HCT116 (cell line): Measurements from ENCODE around the gene ZNF628. TPM values are rescaled to one million over a fixed set of nuclear protein-coding genes. Genes with fewer than 3 reads are reported as not detected.

ENCODE experiments used
- ATAC-seq: fragments of 200-7000 bp; cut with Tn5 transposase; 2 replicates; pipeline ENCODE4 v1.9.1; 2020; ENCODE audit warnings: mild to moderate bottlenecking, moderate library complexity
- BruUV-seq: library from RNA; stranded (reverse); fragments of 400-500 nt; replicated peaks from 2 replicates; lab custom pipeline; 2021; lab: Mats Ljungman, UMichigan
- CTCF ChIA-PET: fragments of 300-600 bp; sonication (Branson Sonifier 250); formaldehyde crosslinking; loops from one replicate; lab custom pipeline; 2021; ENCODE audit warnings: antibody characterized with exemption; lab: Charles Lee
- POLR2A ChIA-PET: fragments of 300-600, 350-600 bp; sonication (Branson Sonifier 250); formaldehyde crosslinking; loops from one replicate; lab custom pipeline; 2021; ENCODE audit warnings: antibody characterized with exemption; lab: Charles Lee
- RAD21 ChIA-PET, 2 experiments: fragments of 300-600 bp; sonication (Branson Sonifier 250); formaldehyde crosslinking; loops; one replicate each; lab custom pipeline; 2023; ENCODE audit warnings: low total read pairs in 2 of 2; ENCODE audit not compliant: uncharacterized antibody in 2 of 2, unreplicated experiment in 2 of 2, low non-redundant PET in 1 of 2; lab: Charles Lee
- DNase-seq: peaks from one replicate; pipeline ENCODE4 v3.0.0-alpha.2; 2010; ENCODE audit warnings: low read depth, low spot score
- H2AFZ ChIP-seq: fragments of 200-600 bp; shearing (Covaris generic), sonication (generic); 2 replicates; pipeline ENCODE4 v1.6.1; 2017; ENCODE audit warnings: low read depth, mixed run types, mixed read lengths, antibody characterized with exemption, low read length; ENCODE audit not compliant: poor library complexity, severe bottlenecking
- H3K27ac ChIP-seq: 2 replicates; pipeline ENCODE4 v1.5.1; 2012; ENCODE audit warnings: low read depth, low read length
- H3K27me3 ChIP-seq: fragments of 200-600 bp; sonication (generic); 2 replicates; pipeline ENCODE4 v1.6.1; 2016; ENCODE audit warnings: mixed run types, low read length, mixed read lengths; ENCODE audit not compliant: insufficient read depth
- H3K36me3 ChIP-seq, 2 experiments: fragments of 200-500 bp in 1 of 2; fragments of 200-600 bp in 1 of 2; sonication (Bioruptor generic) in 1 of 2; sonication (generic) in 1 of 2; 2 replicates each; pipeline versions ENCODE4 v1.5.1 to v1.6.1; 2014 to 2016; ENCODE audit warnings: low read length in 2 of 2, inconsistent platforms in 1 of 2, mixed read lengths in 1 of 2, mixed run types in 1 of 2; ENCODE audit not compliant: insufficient read depth in 2 of 2, control insufficient read depth in 1 of 2
- H3K4me1 ChIP-seq, 2 experiments: fragments of 200-600 bp in 1 of 2; sonication (generic) in 1 of 2; 2 replicates each; pipeline versions ENCODE4 v1.5.1 to v1.6.1; 2012 to 2017; ENCODE audit warnings: low read length in 2 of 2, inconsistent platforms in 1 of 2, mild to moderate bottlenecking in 1 of 2, mixed read lengths in 1 of 2, mixed run types in 1 of 2, moderate library complexity in 1 of 2; ENCODE audit not compliant: insufficient read depth in 2 of 2, control insufficient read depth in 1 of 2
- H3K4me2 ChIP-seq: fragments of 200-600 bp; sonication (generic); 2 replicates; pipeline ENCODE4 v1.6.1; 2017; ENCODE audit warnings: mixed run types, low read length, mixed read lengths
- H3K4me3 ChIP-seq, 2 experiments: fragments of 200-600 bp in 1 of 2; sonication (generic) in 1 of 2; replicated peaks in 1 of 2; 2 replicates each; pipeline ENCODE4 v1.5.1; 2011 to 2016; ENCODE audit warnings: low read length in 2 of 2, control low read depth in 1 of 2, low read depth in 1 of 2, mild to moderate bottlenecking in 1 of 2, mixed read lengths in 1 of 2, mixed run types in 1 of 2
- H3K79me2 ChIP-seq: fragments of 200-600 bp; sonication (generic); 2 replicates; pipeline ENCODE4 v1.6.1; 2017; ENCODE audit warnings: mild to moderate bottlenecking, mixed run types, low read length, moderate library complexity, mixed read lengths; ENCODE audit not compliant: insufficient read depth
- H3K9ac ChIP-seq: fragments of 200-600 bp; sonication (generic); 2 replicates; pipeline ENCODE4 v1.6.1; 2016; ENCODE audit warnings: low read length, mixed read lengths
- H3K9me2 ChIP-seq: fragments of 200-600 bp; sonication (generic), shearing (Covaris generic); 2 replicates; pipeline ENCODE4 v1.6.1; 2017; ENCODE audit warnings: mixed run types, mild to moderate bottlenecking, moderate library complexity; ENCODE audit not compliant: insufficient read depth
- H3K9me3 ChIP-seq, 2 experiments: fragments of 200-500 bp in 1 of 2; fragments of 200-600 bp in 1 of 2; sonication (Bioruptor generic) in 1 of 2; sonication (generic) in 1 of 2; 2 replicates each; pipeline ENCODE4 v1.6.1; 2014 to 2017; ENCODE audit warnings: low read length in 2 of 2, mixed read lengths in 2 of 2, inconsistent platforms in 1 of 2, low read depth in 1 of 2, mild to moderate bottlenecking in 1 of 2, mixed run types in 1 of 2, moderate library complexity in 1 of 2; ENCODE audit not compliant: control insufficient read depth in 1 of 2, insufficient read depth in 1 of 2
- H4K20me1 ChIP-seq: fragments of 200-600 bp; sonication (generic), shearing (Covaris generic); 2 replicates; pipeline ENCODE4 v1.6.1; 2017; ENCODE audit warnings: mixed run types, mild to moderate bottlenecking, moderate library complexity; ENCODE audit not compliant: insufficient read depth
- EGR1 ChIP-seq: IDR thresholded peaks from 2 replicates; pipeline ENCODE4 v1.6.1; 2012; ENCODE audit warnings: low read depth
- ELF1 ChIP-seq: IDR thresholded peaks from 2 replicates; pipeline ENCODE4 v1.6.1; 2012; ENCODE audit warnings: low read depth, borderline replicate concordance
- EZH2 ChIP-seq: fragments of 200-600 bp; sonication (generic); IDR thresholded peaks from 2 replicates; pipeline ENCODE4 v1.6.1; 2017; ENCODE audit warnings: antibody characterized with exemption, mixed run types
- EZH2phosphoT487 ChIP-seq: fragments of 200-600 bp; IDR thresholded peaks from 2 replicates; pipeline ENCODE4 v1.6.1; 2018; ENCODE audit warnings: antibody characterized with exemption, borderline replicate concordance
- JUND ChIP-seq: IDR thresholded peaks from 2 replicates; pipeline ENCODE4 v1.6.1; 2012
- POLR2A ChIP-seq: IDR thresholded peaks from 2 replicates; pipeline ENCODE4 v1.7.0; 2011; ENCODE audit warnings: borderline replicate concordance; ENCODE audit not compliant: insufficient read depth, insufficient read length; ENCODE audit errors: extremely low read depth
- POLR2AphosphoS5 ChIP-seq: IDR thresholded peaks from 2 replicates; pipeline ENCODE4 v1.6.1; 2011; ENCODE audit warnings: mild to moderate bottlenecking, low read depth, low read length, moderate library complexity
- RAD21 ChIP-seq: IDR thresholded peaks from 2 replicates; pipeline ENCODE4 v1.6.1; 2012; ENCODE audit warnings: low read depth, mild to moderate bottlenecking
- SIN3A ChIP-seq: IDR thresholded peaks from 2 replicates; pipeline ENCODE4 v1.6.1; 2012; ENCODE audit warnings: low read depth
- SP1 ChIP-seq: IDR thresholded peaks from 2 replicates; pipeline ENCODE4 v1.6.1; 2012; ENCODE audit warnings: low read depth
- SRF ChIP-seq: IDR thresholded peaks from 2 replicates; pipeline ENCODE4 v1.6.1; 2012; ENCODE audit warnings: low read depth
- ZNF274 ChIP-seq: fragments of 200-500 bp; sonication (Bioruptor generic); IDR thresholded peaks from 2 replicates; pipeline ENCODE4 v1.6.1; 2014; ENCODE audit warnings: mild to moderate bottlenecking, low read depth, low read length, inconsistent platforms
- intact Hi-C: fragments of 100-400 bp; cut with micrococcal nuclease; formaldehyde crosslinking; loops from 2 replicates; pipeline ENCODE4 v1.10.0; 2022
- total RNA-seq: library from RNA; stranded (reverse); gene quantifications from one replicate; pipeline ENCODE4 v1.2.1, GENCODE V29; 2021; ENCODE audit not compliant: unreplicated experiment
- TF ChIP-seq, protein P1 (sequence below): IDR thresholded peaks from 2 replicates; pipeline ENCODE4 v1.6.1; 2012
- TF ChIP-seq, protein P2 (sequence below): IDR thresholded peaks from 2 replicates; pipeline ENCODE4 v1.6.1; 2012; ENCODE audit warnings: low read depth
- TF ChIP-seq, protein P3 (sequence below): IDR thresholded peaks from 2 replicates; pipeline ENCODE4 v1.6.1; 2012

ZNF628 gene
- total RNA-seq, 1 experiment from 2014 or later = 14.9 TPM

DNA sequence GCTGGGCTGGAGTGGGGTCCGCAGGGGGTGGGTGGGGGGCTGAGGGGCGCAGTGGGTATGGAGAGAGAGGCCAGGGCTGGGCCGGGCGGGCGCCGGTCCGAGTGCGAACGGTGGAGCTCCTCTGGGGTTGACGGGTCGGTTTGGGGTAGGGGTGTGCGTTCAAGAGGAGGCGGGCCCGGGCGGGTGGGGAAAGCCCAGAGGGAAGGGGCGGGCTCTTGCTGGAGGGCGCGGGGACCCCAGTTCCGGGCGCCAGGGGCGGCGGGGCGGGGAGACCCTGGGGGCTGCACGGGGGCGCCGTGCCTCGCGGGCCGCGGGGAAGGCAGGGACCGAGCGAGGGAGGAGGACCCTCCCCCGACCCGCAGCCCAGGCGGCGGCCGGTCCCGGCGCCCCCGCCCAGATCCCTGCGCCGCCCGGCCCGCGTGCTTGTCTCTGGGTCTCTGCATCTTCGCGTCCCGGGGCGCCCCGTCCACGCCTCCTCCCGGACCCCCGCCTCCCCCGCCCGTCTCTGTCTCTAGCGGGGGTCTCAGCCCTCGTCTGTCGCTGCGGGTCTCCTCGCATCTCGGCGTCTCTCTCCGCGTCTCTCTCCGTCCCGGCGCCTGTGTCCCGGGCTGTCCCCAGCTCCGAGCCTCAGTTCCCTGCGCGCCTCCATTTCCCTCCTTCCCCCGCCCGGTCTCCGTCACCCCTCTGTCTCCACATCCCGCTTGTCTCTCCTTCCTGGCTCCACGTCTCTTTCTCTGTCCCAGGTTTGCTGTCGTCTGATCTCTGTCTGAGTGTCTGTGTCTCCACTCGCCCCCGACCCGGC lies 25.1 kb upstream of the ZNF628 start:
- no peak overlapping the region for H3K9ac ChIP-seq
- ATAC-seq (no peak), DNase-seq (no peak)
- POLR2A ChIA-PET = no interaction called here
- CTCF ChIA-PET = no interaction called here
- H3K36me3 ChIP-seq = no peaks in the 10 kb centered on the region; a peak in 1 of 4 replicates
- H3K4me2 ChIP-seq = no peak overlapping the region
- no peak overlapping the region for H2AFZ ChIP-seq
- no TSS peak for BruUV-seq
- no peaks in the 10 kb centered on the region for H4K20me1 ChIP-seq
- no peak overlapping the region for H3K4me3 ChIP-seq
- H3K9me3 ChIP-seq = no peaks in the 10 kb centered on the region
- H3K9me2 ChIP-seq = no peaks in the 10 kb centered on the region
- RAD21 ChIA-PET = no interaction called here
- H3K79me2 ChIP-seq = no peaks in the 10 kb centered on the region
- H3K4me1 ChIP-seq = peaks cover 0 to 5% of the 10 kb centered on the region in 2 experiments; a peak in 2 of 4 replicates
- intact Hi-C loops = no loop called here
- no peak overlapping the region for H3K27ac ChIP-seq
- TF ChIP-seq SIN3A (no peak), POLR2AphosphoS5 (no peak), EZH2 (no peak), RAD21 (no peak), JUND (no peak)
- no peaks in the 10 kb centered on the region for H3K27me3 ChIP-seq

DNA sequence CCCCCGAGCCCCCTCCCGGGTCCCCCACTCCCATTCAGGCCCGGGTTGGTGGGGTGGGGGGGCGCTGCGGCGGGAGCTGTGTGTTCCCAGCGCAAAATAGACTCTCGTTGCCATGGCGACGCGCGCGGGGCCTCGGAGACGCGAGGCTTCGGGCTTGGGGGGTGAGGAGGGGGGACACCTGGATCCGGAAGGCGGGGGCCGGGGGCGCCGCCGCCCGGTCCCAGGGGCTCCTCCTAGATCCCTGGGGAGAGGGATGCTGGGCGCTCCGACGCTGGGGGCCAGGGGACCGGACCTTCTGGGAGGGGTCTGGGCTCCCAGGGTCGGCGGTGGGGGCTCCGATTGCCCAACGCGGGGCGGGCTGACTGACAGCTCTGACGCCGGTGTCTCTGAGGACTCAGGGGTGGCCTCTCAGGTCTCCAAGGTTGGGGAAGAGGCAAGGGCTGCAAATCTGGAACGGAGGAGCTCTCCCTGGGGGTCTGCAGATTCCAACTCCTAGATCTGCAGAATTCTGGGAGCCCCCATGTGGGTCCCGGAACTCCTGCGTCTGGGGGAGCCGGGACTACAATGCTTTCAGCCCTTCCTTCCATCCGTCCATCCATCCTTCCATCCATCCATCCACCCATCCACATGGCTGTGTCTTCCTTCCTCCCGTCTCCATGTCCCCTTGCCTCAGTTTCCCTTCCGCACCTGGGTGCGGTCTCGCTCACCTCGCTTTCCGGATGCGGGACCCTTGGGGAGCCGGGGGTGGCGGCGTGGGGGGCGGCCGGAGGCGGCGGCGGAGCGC lies 24.3 kb upstream of the ZNF628 start:
- H3K4me3 ChIP-seq = no peak overlapping the region
- H3K36me3 ChIP-seq = no peaks in the 10 kb centered on the region; a peak in 1 of 4 replicates
- DNase-seq = no peak
- no peaks in the 10 kb centered on the region for H3K79me2 ChIP-seq
- intact Hi-C loops = no loop called here
- H3K27ac ChIP-seq = no peak overlapping the region
- no peaks in the 10 kb centered on the region for H3K9me2 ChIP-seq
- H3K9me3 ChIP-seq = no peaks in the 10 kb centered on the region
- no peaks in the 10 kb centered on the region for H4K20me1 ChIP-seq
- POLR2A ChIA-PET = interaction anchor here (1.4 kb wide), 1 partner anchor 45 kb away, joined by 5 read pairs; the partner anchor contains the start of gene UBE2S
- H2AFZ ChIP-seq = no peak overlapping the region
- BruUV-seq = no TSS peak
- RAD21 ChIA-PET = no interaction called here
- ATAC-seq = no peak
- no peak overlapping the region for H3K9ac ChIP-seq
- no peak overlapping the region for H3K4me2 ChIP-seq
- CTCF ChIA-PET = no interaction called here
- peaks cover 0 to 5% of the 10 kb centered on the region in 2 experiments; a peak in 2 of 4 replicates for H3K4me1 ChIP-seq
- no peaks in the 10 kb centered on the region for H3K27me3 ChIP-seq
- TF ChIP-seq, protein P1, sequence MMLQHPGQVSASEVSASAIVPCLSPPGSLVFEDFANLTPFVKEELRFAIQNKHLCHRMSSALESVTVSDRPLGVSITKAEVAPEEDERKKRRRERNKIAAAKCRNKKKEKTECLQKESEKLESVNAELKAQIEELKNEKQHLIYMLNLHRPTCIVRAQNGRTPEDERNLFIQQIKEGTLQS = no peak
- TF ChIP-seq JUND = no peak
- TF ChIP-seq SRF = no peak
- no peak for TF ChIP-seq POLR2A
- no peak for TF ChIP-seq ZNF274
- TF ChIP-seq EZH2phosphoT487 = no peak
- no peak for TF ChIP-seq SP1
- no peak for TF ChIP-seq SIN3A
- TF ChIP-seq, protein P2, sequence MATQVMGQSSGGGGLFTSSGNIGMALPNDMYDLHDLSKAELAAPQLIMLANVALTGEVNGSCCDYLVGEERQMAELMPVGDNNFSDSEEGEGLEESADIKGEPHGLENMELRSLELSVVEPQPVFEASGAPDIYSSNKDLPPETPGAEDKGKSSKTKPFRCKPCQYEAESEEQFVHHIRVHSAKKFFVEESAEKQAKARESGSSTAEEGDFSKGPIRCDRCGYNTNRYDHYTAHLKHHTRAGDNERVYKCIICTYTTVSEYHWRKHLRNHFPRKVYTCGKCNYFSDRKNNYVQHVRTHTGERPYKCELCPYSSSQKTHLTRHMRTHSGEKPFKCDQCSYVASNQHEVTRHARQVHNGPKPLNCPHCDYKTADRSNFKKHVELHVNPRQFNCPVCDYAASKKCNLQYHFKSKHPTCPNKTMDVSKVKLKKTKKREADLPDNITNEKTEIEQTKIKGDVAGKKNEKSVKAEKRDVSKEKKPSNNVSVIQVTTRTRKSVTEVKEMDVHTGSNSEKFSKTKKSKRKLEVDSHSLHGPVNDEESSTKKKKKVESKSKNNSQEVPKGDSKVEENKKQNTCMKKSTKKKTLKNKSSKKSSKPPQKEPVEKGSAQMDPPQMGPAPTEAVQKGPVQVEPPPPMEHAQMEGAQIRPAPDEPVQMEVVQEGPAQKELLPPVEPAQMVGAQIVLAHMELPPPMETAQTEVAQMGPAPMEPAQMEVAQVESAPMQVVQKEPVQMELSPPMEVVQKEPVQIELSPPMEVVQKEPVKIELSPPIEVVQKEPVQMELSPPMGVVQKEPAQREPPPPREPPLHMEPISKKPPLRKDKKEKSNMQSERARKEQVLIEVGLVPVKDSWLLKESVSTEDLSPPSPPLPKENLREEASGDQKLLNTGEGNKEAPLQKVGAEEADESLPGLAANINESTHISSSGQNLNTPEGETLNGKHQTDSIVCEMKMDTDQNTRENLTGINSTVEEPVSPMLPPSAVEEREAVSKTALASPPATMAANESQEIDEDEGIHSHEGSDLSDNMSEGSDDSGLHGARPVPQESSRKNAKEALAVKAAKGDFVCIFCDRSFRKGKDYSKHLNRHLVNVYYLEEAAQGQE = no peak
- TF ChIP-seq, protein P3, sequence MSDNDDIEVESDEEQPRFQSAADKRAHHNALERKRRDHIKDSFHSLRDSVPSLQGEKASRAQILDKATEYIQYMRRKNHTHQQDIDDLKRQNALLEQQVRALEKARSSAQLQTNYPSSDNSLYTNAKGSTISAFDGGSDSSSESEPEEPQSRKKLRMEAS = no peak
- no peak for TF ChIP-seq EGR1
- TF ChIP-seq ELF1 = no peak
- no peak for TF ChIP-seq POLR2AphosphoS5
- TF ChIP-seq RAD21 = no peak
